ENCODE measurements around the gene BRCA2.

BRCA2 gene

GRCh38 chr13:32317716-32318465, 2.6 kb downstream of the BRCA2 start:
- DNase-seq (ENCODE audit: low read depth) = no peak
- TF ChIP-seq CTCF (IDR thresholded peaks at IDR 0.05; ENCODE audit: control insufficient read depth, insufficient read depth, low read depth, low read length, missing control alignments) = no peak
- H3K4me3 ChIP-seq (ENCODE audit: control insufficient read depth, low read depth, low read length) = no peak overlapping the region

GRCh38 chr13:32320528-32320927, 5.2 kb downstream of the BRCA2 start:
- no peak for TF ChIP-seq CTCF (IDR thresholded peaks at IDR 0.05; ENCODE audit: control insufficient read depth, insufficient read depth, low read depth, low read length, missing control alignments)
- no peak overlapping the region for H3K4me3 ChIP-seq (ENCODE audit: control insufficient read depth, low read depth, low read length)
- DNase-seq (ENCODE audit: low read depth) = no peak

DNA sequence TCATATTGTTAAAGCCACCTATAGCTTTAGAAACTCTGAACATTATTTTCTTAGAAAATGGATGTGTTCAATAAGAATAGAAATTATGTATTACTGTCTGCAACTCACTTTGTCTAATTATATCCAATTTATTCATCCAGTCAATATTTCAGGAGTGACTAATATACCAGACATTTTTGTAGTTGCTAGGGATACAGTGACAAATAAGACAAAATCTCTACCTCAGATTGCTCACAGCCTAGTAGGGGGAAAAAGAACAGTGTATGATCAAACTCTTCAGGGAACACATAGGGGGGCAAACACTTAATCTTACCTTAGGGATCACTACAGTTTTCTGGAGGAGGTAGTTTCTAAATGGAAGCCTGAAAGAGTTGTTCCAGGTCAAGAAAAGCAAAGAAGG, 8.6 kb downstream of the BRCA2 start:
- no peak for DNase-seq (ENCODE audit: low read depth)
- no peak for TF ChIP-seq CTCF (IDR thresholded peaks at IDR 0.05; ENCODE audit: control insufficient read depth, insufficient read depth, low read depth, low read length, missing control alignments)
- H3K4me3 ChIP-seq (ENCODE audit: control insufficient read depth, low read depth, low read length) = no peak overlapping the region

DNA sequence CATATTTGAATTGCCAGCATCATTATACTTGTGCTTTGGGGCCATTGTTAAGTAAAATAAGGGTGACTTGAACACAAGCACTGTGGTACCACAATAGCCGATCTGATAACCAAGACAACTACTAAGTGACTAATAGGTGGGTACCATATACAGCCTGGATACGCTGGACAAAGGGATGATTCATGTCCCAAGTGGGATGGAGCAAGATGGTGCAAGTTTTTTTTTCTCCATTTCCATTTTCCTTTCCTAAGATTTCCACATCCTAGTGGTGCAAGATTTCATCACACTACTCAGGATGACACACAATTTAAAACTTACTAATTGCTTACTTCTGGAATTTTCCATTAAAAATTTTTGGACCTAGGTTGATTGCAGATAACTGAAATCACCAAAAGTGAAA, 15.1 kb downstream of the BRCA2 start:
- H3K4me3 ChIP-seq (ENCODE audit: control insufficient read depth, low read depth, low read length) = no peak overlapping the region
- peak; percentile 84 for DNase-seq (ENCODE audit: low read depth)
- TF ChIP-seq CTCF (IDR thresholded peaks at IDR 0.05; ENCODE audit: control insufficient read depth, insufficient read depth, low read depth, low read length, missing control alignments) = no peak

GRCh38 chr13:32334671-32335070, 19.4 kb downstream of the BRCA2 start:
- H3K4me3 ChIP-seq (ENCODE audit: control insufficient read depth, low read depth, low read length) = no peak overlapping the region
- DNase-seq (ENCODE audit: low read depth) = no peak
- TF ChIP-seq CTCF (IDR thresholded peaks at IDR 0.05; ENCODE audit: control insufficient read depth, insufficient read depth, low read depth, low read length, missing control alignments) = no peak

DNA sequence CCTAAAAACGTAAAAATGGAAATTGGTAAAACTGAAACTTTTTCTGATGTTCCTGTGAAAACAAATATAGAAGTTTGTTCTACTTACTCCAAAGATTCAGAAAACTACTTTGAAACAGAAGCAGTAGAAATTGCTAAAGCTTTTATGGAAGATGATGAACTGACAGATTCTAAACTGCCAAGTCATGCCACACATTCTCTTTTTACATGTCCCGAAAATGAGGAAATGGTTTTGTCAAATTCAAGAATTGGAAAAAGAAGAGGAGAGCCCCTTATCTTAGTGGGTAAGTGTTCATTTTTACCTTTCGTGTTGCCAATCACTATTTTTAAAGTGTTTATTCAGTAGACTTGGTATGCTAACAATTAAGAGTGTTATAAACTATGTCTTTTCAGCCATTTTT, 25.6 kb downstream of the BRCA2 start:
- no peak overlapping the region for H3K4me3 ChIP-seq (ENCODE audit: control insufficient read depth, low read depth, low read length)
- no peak for DNase-seq (ENCODE audit: low read depth)
- no peak for TF ChIP-seq CTCF (IDR thresholded peaks at IDR 0.05; ENCODE audit: control insufficient read depth, insufficient read depth, low read depth, low read length, missing control alignments)
